Posterior vena cava (tissue), 2 donors: ENCODE data around the gene CKAP4. TPM values are rescaled to one million over a fixed set of nuclear protein-coding genes. Genes with fewer than 3 reads are reported as not detected.

Experiments used
- DNase-seq: peaks from one replicate; pipeline ENCODE4 v3.0.0-alpha.2; 2020; ENCODE audit warnings: low spot score
- intact Hi-C, 2 donors: fragments of 100-400 bp; cut with DNase I; formaldehyde crosslinking; loops; one replicate each; pipeline versions ENCODE4 v1.14.1 to v1.14.2; 2022 to 2023
- total RNA-seq, 2 donors: library from RNA; stranded (reverse); fragmentation: NEBNext Ultra II Directional; extraction: Animal tissue kit (Norgen Biotek cat#: 25700); gene quantifications; one replicate each; pipeline ENCODE4 v1.2.1, GENCODE V29; 2021
- donor health status: DM: yes; HTN: yes; CAD: no.
- donor health status: DM: yes; HTN: yes; CAD: no.

Gene CKAP4
- total RNA-seq, 2 donors from 2014 or later = 59.9 to 71.8 TPM

- DNase-seq = no peak
- intact Hi-C loops = loop anchor here in 1 of 2 donors (10.0 kb wide), 1 partner anchor 56 kb away; the partner anchor contains the start of gene TCP11L2
These were observed 1.1 kb upstream of the CKAP4 start for GRCh38 chr12:106248846-106249371.

GRCh38 chr12:106248312-106248845 is 559 bp upstream of the CKAP4 start:
- peak; percentile 89 for DNase-seq

GRCh38 chr12:106246891-106247673 is 738 bp downstream of the CKAP4 start:
- intact Hi-C loops = loop anchor here in 1 of 2 donors (10.0 kb wide), 1 partner anchor 58 kb away; the partner anchor contains the start of gene TCP11L2
- DNase-seq = peak; percentile 91

More at GRCh38 chr12:106248312-106248845, 559 bp upstream of the CKAP4 start:
- intact Hi-C loops = loop anchor here in 1 of 2 donors (10.0 kb wide), 1 partner anchor 56 kb away; the partner anchor contains the start of gene TCP11L2

- intact Hi-C loops = loop anchor here in 1 of 2 donors (10.0 kb wide), 1 partner anchor 59 kb away; the partner anchor contains the start of gene TCP11L2
- peak; percentile 85 for DNase-seq
These were observed 2.1 kb downstream of the CKAP4 start for GRCh38 chr12:106245767-106246166.

GRCh38 chr12:106243620-106244019 is 4.2 kb downstream of the CKAP4 start:
- intact Hi-C loops = loop anchor here in 1 of 2 donors (10.0 kb wide), 1 partner anchor 61 kb away; the partner anchor contains the start of gene TCP11L2
- DNase-seq = no peak

GRCh38 chr12:106240821-106241220 is 7.0 kb downstream of the CKAP4 start:
- no peak for DNase-seq
- intact Hi-C loops = loop anchor here in 1 of 2 donors (10.0 kb wide), 1 partner anchor 64 kb away; the partner anchor contains the start of gene TCP11L2

GRCh38 chr12:106239951-106240335 is 7.9 kb downstream of the CKAP4 start:
- DNase-seq = no peak
- intact Hi-C loops = loop anchor here in 1 of 2 donors (10.0 kb wide), 1 partner anchor 65 kb away; the partner anchor contains the start of gene TCP11L2

GRCh38 chr12:106239241-106239950 is 8.4 kb downstream of the CKAP4 start:
- no peak for DNase-seq

GRCh38 chr12:106238146-106238545 is 9.7 kb downstream of the CKAP4 start:
- no peak for DNase-seq
- intact Hi-C loops = no loop called here

More at GRCh38 chr12:106239241-106239950, 8.4 kb downstream of the CKAP4 start:
- intact Hi-C loops = no loop called here

- intact Hi-C loops = no loop called here
- no peak for DNase-seq
These were observed 12.1 kb downstream of the CKAP4 start for GRCh38 chr12:106235770-106236169.

GRCh38 chr12:106234449-106234848 is 13.4 kb downstream of the CKAP4 start:
- intact Hi-C loops = loop anchor here in 1 of 2 donors (5.0 kb wide), 1 partner anchor 118 kb away; no protein-coding TSS in a partner anchor
- DNase-seq = no peak

- intact Hi-C loops = loop anchor here in 1 of 2 donors (5.0 kb wide), 1 partner anchor 119 kb away; no protein-coding TSS in a partner anchor
- DNase-seq = no peak
These were observed 14.8 kb downstream of the CKAP4 start for GRCh38 chr12:106233011-106233410.

GRCh38 chr12:106229036-106229591 is 18.7 kb downstream of the CKAP4 start:
- no peak for DNase-seq
- intact Hi-C loops = loop anchor here in 1 of 2 donors (5.0 kb wide), 1 partner anchor 53 kb away; no protein-coding TSS in a partner anchor

- DNase-seq = no peak
- intact Hi-C loops = loop anchor here in 1 of 2 donors (5.0 kb wide), 1 partner anchor 54 kb away; no protein-coding TSS in a partner anchor
These were observed 19.5 kb downstream of the CKAP4 start for GRCh38 chr12:106228320-106228710.

GRCh38 chr12:106227641-106228319 is 20.0 kb downstream of the CKAP4 start:
- peak; percentile 84 for DNase-seq
- intact Hi-C loops = loop anchor here in 1 of 2 donors (5.0 kb wide), 1 partner anchor 55 kb away; no protein-coding TSS in a partner anchor

- intact Hi-C loops = loop anchor here in 1 of 2 donors (5.0 kb wide), 1 partner anchor 55 kb away; no protein-coding TSS in a partner anchor
These were observed 20.8 kb downstream of the CKAP4 start for GRCh38 chr12:106226884-106227640.

GRCh38 chr12:106224355-106224706 is 23.5 kb downstream of the CKAP4 start:
- DNase-seq = no peak
- intact Hi-C loops = loop anchor here (2.0 to 5.0 kb wide), 2 partner anchors 802 kb away; no protein-coding TSS in a partner anchor

More at GRCh38 chr12:106226884-106227640, 20.8 kb downstream of the CKAP4 start:
- no peak for DNase-seq
